GM23338 (cell line): ENCODE measurements around the gene APMAP. TPM values are rescaled to one million over a fixed set of nuclear protein-coding genes. Genes with fewer than 3 reads are reported as not detected.

Experiments
- ATAC-seq: fragments of 200-7000 bp; cut with Tn5 transposase; 3 replicates; pipeline ENCODE4 v1.9.1; 2020
- DNase-seq: peaks from one replicate; pipeline ENCODE4 v3.0.0-alpha.2; 2015; ENCODE audit warnings: low spot score
- H2AFZ ChIP-seq: fragments of 200-600 bp; sonication (generic); 2 replicates; pipeline ENCODE4 v1.8.0; 2016; ENCODE audit warnings: antibody characterized with exemption, mild to moderate bottlenecking, moderate library complexity
- H3F3A ChIP-seq: fragments of 200-600 bp; sonication (generic); replicated peaks from 2 replicates; pipeline ENCODE4 v1.8.0; 2017; ENCODE audit warnings: antibody characterized with exemption, mixed run types, low read depth
- H3K27ac ChIP-seq: fragments of 200-600 bp; sonication (generic); 2 replicates; pipeline ENCODE4 v1.6.1; 2016; ENCODE audit warnings: low read depth
- H3K27me3 ChIP-seq: fragments of 200-600 bp; sonication (generic); 2 replicates; pipeline ENCODE4 v1.8.0; 2016; ENCODE audit warnings: mild to moderate bottlenecking, mixed run types, moderate library complexity; ENCODE audit not compliant: insufficient read depth
- H3K36me3 ChIP-seq: fragments of 200-600 bp; sonication (generic); 2 replicates; pipeline ENCODE4 v1.8.0; 2016; ENCODE audit warnings: mild to moderate bottlenecking; ENCODE audit not compliant: insufficient read depth
- H3K4me1 ChIP-seq: fragments of 200-600 bp; sonication (generic); 2 replicates; pipeline ENCODE4 v1.8.0; 2016; ENCODE audit warnings: mild to moderate bottlenecking, moderate library complexity; ENCODE audit not compliant: insufficient read depth
- H3K4me2 ChIP-seq: fragments of 200-600 bp; sonication (generic); 2 replicates; pipeline ENCODE4 v1.7.1; 2017; ENCODE audit warnings: mixed run types
- H3K4me3 ChIP-seq: fragments of 200-600 bp; sonication (generic); 2 replicates; pipeline ENCODE4 v1.6.1; 2016; ENCODE audit warnings: mixed run types
- H3K79me2 ChIP-seq: fragments of 200-600 bp; sonication (generic); replicated peaks from 2 replicates; pipeline ENCODE4 v1.8.0; 2017; ENCODE audit warnings: mild to moderate bottlenecking; ENCODE audit not compliant: insufficient read depth
- H3K9me2 ChIP-seq: fragments of 200-600 bp; sonication (generic); 2 replicates; pipeline ENCODE4 v1.8.0; 2017; ENCODE audit not compliant: insufficient read depth
- H4K20me1 ChIP-seq: fragments of 200-600 bp; sonication (generic); replicated peaks from 2 replicates; pipeline ENCODE4 v1.8.0; 2017; ENCODE audit warnings: mild to moderate bottlenecking; ENCODE audit not compliant: insufficient read depth
- H3K27ac Mint-ChIP-seq: 2 replicates; pipeline ENCODE4 v1.8.0; 2020; ENCODE audit warnings: inconsistent platforms, mild to moderate bottlenecking, moderate library complexity, mixed read lengths
- H3K27me3 Mint-ChIP-seq: 3 replicates; pipeline ENCODE4 v1.8.0; 2022; ENCODE audit warnings: low read depth, mild to moderate bottlenecking, moderate library complexity, mixed read lengths, inconsistent platforms; ENCODE audit not compliant: insufficient read depth, poor library complexity
- H3K36me3 Mint-ChIP-seq: 3 replicates; pipeline ENCODE4 v1.8.0; 2021; ENCODE audit warnings: low read depth, mild to moderate bottlenecking, inconsistent platforms, moderate library complexity, mixed read lengths
- H3K4me1 Mint-ChIP-seq: 3 replicates; pipeline ENCODE4 v1.8.0; 2020; ENCODE audit warnings: mild to moderate bottlenecking, inconsistent platforms, mixed read lengths
- H3K4me3 Mint-ChIP-seq: 3 replicates; pipeline ENCODE4 v1.8.0; 2021; ENCODE audit warnings: moderate library complexity, mild to moderate bottlenecking, inconsistent platforms, mixed read lengths
- H3K9me3 Mint-ChIP-seq: 3 replicates; pipeline ENCODE4 v1.8.0; 2020; ENCODE audit warnings: moderate library complexity, mild to moderate bottlenecking, inconsistent platforms, mixed read lengths
- CREB1 ChIP-seq: fragments of 250-450 bp; sonication (Bioruptor Pico); IDR thresholded peaks from 2 replicates; pipeline ENCODE4 v1.5.0; 2020; ENCODE audit warnings: low read depth, mild to moderate bottlenecking, moderate library complexity
- CTCF ChIP-seq, 2 experiments: fragments of 200-600 bp in 1 of 2; sonication (generic) in 1 of 2; conservative IDR thresholded peaks; 2 replicates each; pipeline versions ENCODE4 v1.5.1 to v1.6.1; 2016 to 2017; ENCODE audit warnings: antibody characterized with exemption in 2 of 2, low read depth in 2 of 2, mild to moderate bottlenecking in 2 of 2, moderate library complexity in 1 of 2
- ETS1 ChIP-seq: IDR thresholded peaks from 2 replicates; pipeline ENCODE4 v1.6.1; 2016; ENCODE audit warnings: antibody characterized with exemption
- EZH2 ChIP-seq: fragments of 200-600 bp; sonication (generic); IDR thresholded peaks from one replicate; pipeline ENCODE4 v1.8.0; 2017; ENCODE audit warnings: antibody characterized with exemption, mild to moderate bottlenecking, low read depth; ENCODE audit not compliant: unreplicated experiment
- EZH2phosphoT487 ChIP-seq: fragments of 200-600 bp; sonication (generic); IDR thresholded peaks from one replicate; pipeline ENCODE4 v1.8.1; 2018; ENCODE audit warnings: antibody characterized with exemption; ENCODE audit not compliant: unreplicated experiment
- JUNB ChIP-seq: IDR thresholded peaks from one replicate; pipeline ENCODE4 v1.6.1; 2016; ENCODE audit warnings: antibody characterized with exemption; ENCODE audit not compliant: unreplicated experiment
- NANOG ChIP-seq: IDR thresholded peaks from 2 replicates; pipeline ENCODE4 v1.6.1; 2016; ENCODE audit warnings: antibody characterized with exemption, borderline replicate concordance
- REST ChIP-seq: IDR thresholded peaks from one replicate; pipeline ENCODE4 v1.6.1; 2018; ENCODE audit warnings: antibody characterized with exemption; ENCODE audit not compliant: unreplicated experiment
- ZNF114 ChIP-seq: fragments of 250-450 bp; sonication (Bioruptor Pico); IDR thresholded peaks from 2 replicates; pipeline ENCODE4 v1.5.0; 2020; ENCODE audit warnings: mild to moderate bottlenecking, moderate library complexity
- ZNF331 ChIP-seq: fragments of 250-450 bp; sonication (Bioruptor Pico); IDR thresholded peaks from 2 replicates; pipeline ENCODE4 v1.5.0; 2020; ENCODE audit warnings: low read depth, mild to moderate bottlenecking, moderate library complexity
- ZNF462 ChIP-seq: fragments of 250-450 bp; sonication (Bioruptor Pico); IDR thresholded peaks from 2 replicates; pipeline ENCODE4 v1.5.0; 2020; ENCODE audit warnings: mild to moderate bottlenecking, moderate library complexity
- polyA plus RNA-seq: library from polyadenylated mRNA; unstranded; fragments of >200 nt; fragmentation: Nextera tagmentation; extraction: Ambion mirVana; gene quantifications from 2 replicates; pipeline ENCODE4 v1.2.1, GENCODE V29; 2016
- total RNA-seq: library from RNA; depleted of rRNA; stranded (reverse); fragments of >200 nt; shearing (Covaris generic); gene quantifications from 2 replicates; pipeline ENCODE4 v1.2.3, GENCODE V29; 2014

Gene APMAP
- total and polyA plus RNA-seq, 2 experiments from 2014 or later = 31.7 to 72.3 TPM

DNA sequence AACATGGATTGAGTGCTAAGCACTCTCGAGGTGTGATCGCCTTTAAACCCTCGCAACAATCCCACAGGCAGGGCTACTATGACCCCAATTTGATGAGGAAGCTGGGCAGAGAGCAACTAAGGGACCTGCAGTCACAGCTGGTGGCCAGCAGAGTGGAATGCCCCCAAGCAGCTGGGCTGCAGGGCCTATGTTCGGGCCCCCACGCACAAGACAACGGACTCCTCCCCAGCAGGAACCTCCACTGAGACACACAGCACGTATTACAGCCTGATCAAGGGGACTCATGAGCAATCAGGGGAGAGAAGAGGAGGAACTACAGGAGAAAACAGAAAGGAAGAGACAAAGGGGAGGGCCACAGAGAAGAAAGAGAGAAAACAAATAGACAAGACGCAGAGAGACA, 21.8 kb downstream of the APMAP start (continued):
- TF ChIP-seq ZNF331 (CRISPR knock-in tag) (no peak), EZH2phosphoT487 (no peak), EZH2 (no peak), ZNF114 (CRISPR knock-in tag) (no peak), ETS1 (no peak), ZNF462 (CRISPR knock-in tag) (no peak)

DNA sequence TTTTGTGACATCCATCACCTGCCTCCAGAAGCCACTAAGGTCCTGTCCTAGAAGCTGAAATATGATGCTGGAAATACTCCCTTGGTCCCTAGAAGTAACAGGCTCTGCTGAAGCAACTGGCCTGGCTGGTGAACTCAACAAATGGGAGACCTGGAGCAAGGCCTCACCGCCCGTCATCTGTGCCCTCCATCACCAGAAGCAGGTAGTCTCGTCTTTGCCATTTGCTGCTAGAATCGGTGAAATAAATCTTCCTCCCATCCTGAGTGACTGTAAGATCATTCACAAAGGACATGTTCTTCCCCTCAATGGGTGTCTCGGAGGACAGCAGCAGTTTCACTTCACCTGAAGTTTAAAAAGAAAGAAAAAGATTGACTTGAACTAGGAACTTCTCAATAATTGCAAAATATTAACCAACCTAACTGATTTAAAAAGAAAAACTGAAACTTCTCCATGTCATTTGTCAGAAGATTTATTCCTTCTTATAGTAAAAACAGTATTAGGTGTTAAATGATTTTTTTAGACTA, 22.5 kb downstream of the APMAP start:
- H3K27ac ChIP-seq = no peak overlapping the region
- no peak overlapping the region for H3K27ac Mint-ChIP-seq
- DNase-seq (no peak), ATAC-seq (no peak)
- peaks cover 64% of the 10 kb centered on the region for H3K36me3 Mint-ChIP-seq
- no peak overlapping the region for H3K4me3 Mint-ChIP-seq
- H3K27me3 Mint-ChIP-seq = peaks cover 2% of the 10 kb centered on the region
- H4K20me1 ChIP-seq = no peaks in the 10 kb centered on the region
- no peaks in the 10 kb centered on the region for H3K9me2 ChIP-seq
- no peaks in the 10 kb centered on the region for H3K27me3 ChIP-seq
- 0 out of 2 replicates have a peak, but pooled peaks cover 13% of the 10 kb centered on the region for H3K36me3 ChIP-seq
- H3F3A ChIP-seq = no peaks in the 10 kb centered on the region
- H3K79me2 ChIP-seq = no peaks in the 10 kb centered on the region; the same call in 1 of the 2 replicates
- no peak overlapping the region for H3K4me2 ChIP-seq
- no peak overlapping the region for H3K4me3 ChIP-seq
- H3K4me1 Mint-ChIP-seq = no peaks in the 10 kb centered on the region
- H3K4me1 ChIP-seq = no peaks in the 10 kb centered on the region
- no peak overlapping the region for H2AFZ ChIP-seq
- no peaks in the 10 kb centered on the region for H3K9me3 Mint-ChIP-seq
- no peak for TF ChIP-seq CREB1 (CRISPR knock-in tag)
- TF ChIP-seq ZNF114 (CRISPR knock-in tag) = no peak
- TF ChIP-seq NANOG = no peak
- TF ChIP-seq CTCF (conservative IDR thresholded peaks at IDR 0.05; ENCODE audit: low read depth in 2 of 2) = no peak
- no peak for TF ChIP-seq ZNF331 (CRISPR knock-in tag)
- TF ChIP-seq JUNB = no peak
- no peak for TF ChIP-seq EZH2
- TF ChIP-seq EZH2phosphoT487 = no peak
- TF ChIP-seq REST = no peak
